GM04504 (cell line): ENCODE measurements around the gene DMRT1.
"Not testable (repeated sequence)": the region's sequence is repeated elsewhere in the genome, so short reads cannot be mapped to it uniquely, and the experiment has no call there.

Experiments used
- DNase-seq: peaks from one replicate; pipeline ENCODE4 v3.0.0-alpha.2; 2012; ENCODE audit warnings: low read depth

The DMRT1 gene

GRCh38 chr9:860706-861105 lies 19.2 kb downstream of the DMRT1 start:
- no peak for DNase-seq

GRCh38 chr9:861525-861924 lies 20.0 kb downstream of the DMRT1 start:
- not testable (repeated sequence) for DNase-seq

GRCh38 chr9:875119-875962 lies 33.8 kb downstream of the DMRT1 start:
- DNase-seq: no peak

- DNase-seq: no peak
Observed at GRCh38 chr9:876425-876824, 34.9 kb downstream of the DMRT1 start.

GRCh38 chr9:878239-878638 lies 36.7 kb downstream of the DMRT1 start:
- DNase-seq: no peak

GRCh38 chr9:880725-881124 lies 39.2 kb downstream of the DMRT1 start:
- DNase-seq: no peak

- no peak for DNase-seq
Observed at GRCh38 chr9:882416-882924, 41.0 kb downstream of the DMRT1 start.

- DNase-seq: no peak
Observed at GRCh38 chr9:883011-883410, 41.5 kb downstream of the DMRT1 start.

- DNase-seq: no peak
Observed at GRCh38 chr9:886886-887285, 45.4 kb downstream of the DMRT1 start.

- no peak for DNase-seq
Observed at GRCh38 chr9:892123-892522, 50.6 kb downstream of the DMRT1 start.

GRCh38 chr9:893115-893514 lies 51.6 kb downstream of the DMRT1 start:
- no peak for DNase-seq

- DNase-seq: peak; percentile 10
Observed at GRCh38 chr9:893843-894420, 52.4 kb downstream of the DMRT1 start.

GRCh38 chr9:899440-900184 lies 58.1 kb downstream of the DMRT1 start:
- DNase-seq: no peak

GRCh38 chr9:903886-904285 lies 62.4 kb downstream of the DMRT1 start:
- DNase-seq: no peak

GRCh38 chr9:905906-906305 lies 64.4 kb downstream of the DMRT1 start:
- no peak for DNase-seq

GRCh38 chr9:908536-909205 lies 67.2 kb downstream of the DMRT1 start:
- no peak for DNase-seq

- no peak for DNase-seq
Observed at GRCh38 chr9:911005-911404, 69.5 kb downstream of the DMRT1 start.

- no peak for DNase-seq
Observed at GRCh38 chr9:912776-913175, 71.3 kb downstream of the DMRT1 start.

- DNase-seq: not testable (repeated sequence)
Observed at GRCh38 chr9:913526-913925, 72.0 kb downstream of the DMRT1 start.

- no peak for DNase-seq
Observed at GRCh38 chr9:917730-918129, 76.2 kb downstream of the DMRT1 start.

- DNase-seq: no peak
Observed at GRCh38 chr9:920927-921326, 79.4 kb downstream of the DMRT1 start.

GRCh38 chr9:922171-922570 lies 80.7 kb downstream of the DMRT1 start:
- DNase-seq: no peak
